OCI-LY7 (cell line): Measurements from ENCODE around the gene RXRG. TPM values are rescaled to one million over a fixed set of nuclear protein-coding genes. Genes with fewer than 3 reads are reported as not detected.
"Not testable (repeated sequence)": the region's sequence is repeated elsewhere in the genome, so short reads cannot be mapped to it uniquely, and the experiment has no call there.

Experiments
- BruUV-seq: library from RNA; stranded (reverse); fragments of 400-500 nt; replicated peaks from 2 replicates; lab custom pipeline; 2021; lab: Mats Ljungman, UMichigan
- CTCF ChIA-PET: fragments of 300-600 bp; sonication (Branson Sonifier 250); formaldehyde crosslinking; loops from one replicate; lab custom pipeline; 2022; ENCODE audit warnings: antibody characterized with exemption; ENCODE audit not compliant: unreplicated experiment; lab: Charles Lee
- POLR2A ChIA-PET: fragments of 300-600 bp; sonication (Branson Sonifier 250); formaldehyde crosslinking; loops from one replicate; lab custom pipeline; 2022; ENCODE audit warnings: antibody characterized with exemption; lab: Charles Lee
- DNase-seq: peaks from one replicate; pipeline ENCODE4 v3.0.0-alpha.2; 2015; ENCODE audit warnings: low spot score
- H2AFZ ChIP-seq: fragments of 200-600 bp; sonication (generic), shearing (Covaris generic); 2 replicates; pipeline ENCODE4 v1.6.1; 2014; ENCODE audit warnings: mild to moderate bottlenecking, antibody characterized with exemption, low read length, moderate library complexity
- H3K27ac ChIP-seq: fragments of 200-600 bp; sonication (generic); 2 replicates; pipeline ENCODE4 v1.5.1; 2014; ENCODE audit warnings: mixed run types, low read depth, mild to moderate bottlenecking, moderate library complexity, low read length, inconsistent platforms; ENCODE audit not compliant: poor library complexity, severe bottlenecking
- H3K36me3 ChIP-seq: fragments of 200-600 bp; sonication (generic); 2 replicates; pipeline ENCODE4 v1.6.1; 2014; ENCODE audit warnings: mild to moderate bottlenecking, antibody characterized with exemption, low read length, moderate library complexity, mixed read lengths; ENCODE audit not compliant: insufficient read depth
- H3K4me1 ChIP-seq: fragments of 200-600 bp; sonication (generic); 2 replicates; pipeline ENCODE4 v1.5.1; 2014; ENCODE audit warnings: mild to moderate bottlenecking, low read length; ENCODE audit not compliant: insufficient read depth, poor library complexity, severe bottlenecking
- H3K4me2 ChIP-seq: fragments of 200-600 bp; sonication (generic); 2 replicates; pipeline ENCODE4 v1.6.1; 2014; ENCODE audit warnings: mild to moderate bottlenecking, low read length
- H3K4me3 ChIP-seq: fragments of 200-600 bp; sonication (generic); 2 replicates; pipeline ENCODE4 v1.5.1; 2014; ENCODE audit warnings: mild to moderate bottlenecking, low read depth, low read length; ENCODE audit not compliant: poor library complexity, severe bottlenecking
- H3K79me2 ChIP-seq: fragments of 200-600 bp; sonication (generic); 2 replicates; pipeline ENCODE4 v1.6.1; 2016; ENCODE audit warnings: low read depth, mild to moderate bottlenecking, low read length, moderate library complexity, mixed read lengths; ENCODE audit not compliant: insufficient read depth
- H3K9me2 ChIP-seq: fragments of 200-600 bp; sonication (generic); 2 replicates; pipeline ENCODE4 v1.6.1; 2016; ENCODE audit warnings: mild to moderate bottlenecking, low read length, mixed read lengths; ENCODE audit not compliant: insufficient read depth
- H3K9me3 ChIP-seq: fragments of 200-600 bp; sonication (generic); 2 replicates; pipeline ENCODE4 v1.6.1; 2014; ENCODE audit warnings: mild to moderate bottlenecking, mixed run types, low read length, mixed read lengths
- H4K20me1 ChIP-seq: fragments of 200-600 bp; sonication (generic); 2 replicates; pipeline ENCODE4 v1.6.1; 2014; ENCODE audit warnings: mild to moderate bottlenecking, antibody characterized with exemption, low read length, moderate library complexity, mixed read lengths; ENCODE audit not compliant: insufficient read depth
- CTCF ChIP-seq: fragments of 200-600 bp; sonication (generic); conservative IDR thresholded peaks from 2 replicates; pipeline ENCODE4 v1.5.1; 2014; ENCODE audit warnings: mild to moderate bottlenecking, antibody characterized with exemption, low read length, moderate library complexity, mixed read lengths
- EZH2phosphoT487 ChIP-seq: fragments of 200-600 bp; sonication (generic); IDR thresholded peaks from 2 replicates; pipeline ENCODE4 v1.6.1; 2018; ENCODE audit warnings: low read depth, borderline replicate concordance, mild to moderate bottlenecking, mixed run types, antibody characterized with exemption, low read length, moderate library complexity, mixed read lengths
- intact Hi-C: fragments of 100-400 bp; cut with micrococcal nuclease; formaldehyde crosslinking; loops from one replicate; pipeline ENCODE4 v1.10.0; 2022; ENCODE audit not compliant: unreplicated experiment
- total RNA-seq, 2 experiments: library from RNA; depleted of rRNA in 1 of 2; stranded (reverse); fragments of >200 nt in 1 of 2; shearing (Covaris generic) in 1 of 2; gene quantifications; 2 replicates each; pipeline ENCODE4 v1.2.3, GENCODE V29; 2014 to 2022

RXRG gene
- total RNA-seq, 2 experiments from 2014 or later, result not detected

- BruUV-seq, result no TSS peak
- no peaks in the 10 kb centered on the region for H3K4me1 ChIP-seq
- intact Hi-C loops, result no loop called here
- no peak overlapping the region for H3K4me2 ChIP-seq
- DNase-seq, result no peak
- no peak overlapping the region for H3K4me3 ChIP-seq
- H3K9me2 ChIP-seq, result no peaks in the 10 kb centered on the region
- no peak overlapping the region for H2AFZ ChIP-seq
- POLR2A ChIA-PET, result interaction anchor here (0.5 kb wide), 1 partner anchor 471 kb away, joined by 3 read pairs; no protein-coding TSS in a partner anchor
- no peaks in the 10 kb centered on the region for H3K9me3 ChIP-seq
- H3K36me3 ChIP-seq, result no peaks in the 10 kb centered on the region
- H3K27ac ChIP-seq, result no peak overlapping the region
- CTCF ChIA-PET, result no interaction called here
- H3K79me2 ChIP-seq, result no peaks in the 10 kb centered on the region
- H4K20me1 ChIP-seq, result no peaks in the 10 kb centered on the region
- no peak for TF ChIP-seq EZH2phosphoT487
- no peak for TF ChIP-seq CTCF
Observed at GRCh38 chr1:165463978-165464377, 19.1 kb upstream of the RXRG start.

GRCh38 chr1:165459683-165460082 is 14.8 kb upstream of the RXRG start:
- H2AFZ ChIP-seq, CTCF ChIA-PET, H3K27ac ChIP-seq, H3K4me3 ChIP-seq, H3K9me3 ChIP-seq, H4K20me1 ChIP-seq, DNase-seq, H3K36me3 ChIP-seq, H3K4me1 ChIP-seq, H3K79me2 ChIP-seq, H3K4me2 ChIP-seq, intact Hi-C loops, H3K9me2 ChIP-seq, BruUV-seq: not testable (repeated sequence)
- POLR2A ChIA-PET, result interaction anchor here (0.9 kb wide), 1 partner anchor 9 kb away, joined by 3 read pairs; no protein-coding TSS in a partner anchor

GRCh38 chr1:165456861-165457260 is 11.9 kb upstream of the RXRG start:
- TF ChIP-seq EZH2phosphoT487 (no peak), CTCF (no peak)
- H3K9me3 ChIP-seq, result no peaks in the 10 kb centered on the region

More at GRCh38 chr1:165456861-165457260, 11.9 kb upstream of the RXRG start:
- no peak overlapping the region for H3K4me3 ChIP-seq
- H3K4me2 ChIP-seq, result no peak overlapping the region
- intact Hi-C loops, result no loop called here
- H2AFZ ChIP-seq, result no peak overlapping the region
- no peaks in the 10 kb centered on the region for H3K79me2 ChIP-seq
- DNase-seq, result no peak
- CTCF ChIA-PET, result no interaction called here
- H3K4me1 ChIP-seq, result no peaks in the 10 kb centered on the region
- POLR2A ChIA-PET, result no interaction called here
- no peak overlapping the region for H3K27ac ChIP-seq
- H3K9me2 ChIP-seq, result no peaks in the 10 kb centered on the region
- no peaks in the 10 kb centered on the region for H3K36me3 ChIP-seq
- H4K20me1 ChIP-seq, result no peaks in the 10 kb centered on the region
- no TSS peak for BruUV-seq
